ENCODE measurements around the gene KRTAP9-8.

DNA sequence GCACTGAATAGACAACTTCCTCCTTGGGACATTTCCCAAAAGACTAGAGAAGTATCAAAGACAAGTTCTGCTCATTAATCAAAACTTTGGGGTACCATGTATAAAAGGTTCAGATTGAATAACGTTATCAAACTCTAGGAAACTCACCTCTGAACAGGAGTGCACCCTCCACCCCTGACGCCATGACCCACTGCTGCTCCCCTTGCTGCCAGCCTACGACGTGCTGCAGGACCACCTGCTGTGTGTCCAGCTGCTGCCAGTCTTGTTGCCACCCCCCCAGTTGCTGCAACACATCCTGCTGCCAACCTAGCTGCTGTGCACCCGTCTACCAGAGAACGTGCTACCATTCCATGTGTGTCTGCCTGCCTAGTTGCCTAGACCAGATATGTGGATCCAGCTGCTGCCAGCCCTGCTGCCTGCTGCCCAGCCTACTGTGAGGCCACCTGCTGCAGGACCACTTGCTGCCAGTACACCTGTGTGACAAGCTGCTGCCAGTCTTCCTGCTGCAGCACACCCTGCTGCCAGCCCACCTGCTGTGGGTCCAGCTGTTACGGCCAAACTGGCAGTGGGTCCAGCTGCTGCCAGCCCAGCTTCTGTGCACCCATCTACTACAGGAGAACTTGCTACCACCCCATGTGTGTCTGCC is 25.2 kb upstream of the KRTAP9-8 start:
- TF ChIP-seq, protein P1, sequence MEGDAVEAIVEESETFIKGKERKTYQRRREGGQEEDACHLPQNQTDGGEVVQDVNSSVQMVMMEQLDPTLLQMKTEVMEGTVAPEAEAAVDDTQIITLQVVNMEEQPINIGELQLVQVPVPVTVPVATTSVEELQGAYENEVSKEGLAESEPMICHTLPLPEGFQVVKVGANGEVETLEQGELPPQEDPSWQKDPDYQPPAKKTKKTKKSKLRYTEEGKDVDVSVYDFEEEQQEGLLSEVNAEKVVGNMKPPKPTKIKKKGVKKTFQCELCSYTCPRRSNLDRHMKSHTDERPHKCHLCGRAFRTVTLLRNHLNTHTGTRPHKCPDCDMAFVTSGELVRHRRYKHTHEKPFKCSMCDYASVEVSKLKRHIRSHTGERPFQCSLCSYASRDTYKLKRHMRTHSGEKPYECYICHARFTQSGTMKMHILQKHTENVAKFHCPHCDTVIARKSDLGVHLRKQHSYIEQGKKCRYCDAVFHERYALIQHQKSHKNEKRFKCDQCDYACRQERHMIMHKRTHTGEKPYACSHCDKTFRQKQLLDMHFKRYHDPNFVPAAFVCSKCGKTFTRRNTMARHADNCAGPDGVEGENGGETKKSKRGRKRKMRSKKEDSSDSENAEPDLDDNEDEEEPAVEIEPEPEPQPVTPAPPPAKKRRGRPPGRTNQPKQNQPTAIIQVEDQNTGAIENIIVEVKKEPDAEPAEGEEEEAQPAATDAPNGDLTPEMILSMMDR (IDR thresholded peaks at IDR 0.05) = no peak
- no peak for TF ChIP-seq POLR2A (IDR thresholded peaks at IDR 0.05)

Data from ovary (tissue), 3 donors.